Dermis microvascular lymphatic vessel endothelial cell (primary cell): Measurements from ENCODE around the gene TC2N. TPM values are rescaled to one million over a fixed set of nuclear protein-coding genes. Genes with fewer than 3 reads are reported as not detected.
"Not testable (repeated sequence)": the region's sequence is repeated elsewhere in the genome, so short reads cannot be mapped to it uniquely, and the experiment has no call there.

ENCODE experiments used
- DNase-seq, 2 donors: peaks; one replicate each; pipeline versions ENCODE4 v3.0.0 to v3.0.0-alpha.2; 2010; ENCODE audit warnings: low read depth in 2 of 2
- total RNA-seq: library from RNA; depleted of rRNA; stranded (reverse); fragments of >200 nt; gene quantifications from 2 replicates; pipeline ENCODE4 v1.2.1, GENCODE V29; 2014

Gene TC2N
- total RNA-seq, 1 donor from 2014 or later = 7.4 TPM

DNA sequence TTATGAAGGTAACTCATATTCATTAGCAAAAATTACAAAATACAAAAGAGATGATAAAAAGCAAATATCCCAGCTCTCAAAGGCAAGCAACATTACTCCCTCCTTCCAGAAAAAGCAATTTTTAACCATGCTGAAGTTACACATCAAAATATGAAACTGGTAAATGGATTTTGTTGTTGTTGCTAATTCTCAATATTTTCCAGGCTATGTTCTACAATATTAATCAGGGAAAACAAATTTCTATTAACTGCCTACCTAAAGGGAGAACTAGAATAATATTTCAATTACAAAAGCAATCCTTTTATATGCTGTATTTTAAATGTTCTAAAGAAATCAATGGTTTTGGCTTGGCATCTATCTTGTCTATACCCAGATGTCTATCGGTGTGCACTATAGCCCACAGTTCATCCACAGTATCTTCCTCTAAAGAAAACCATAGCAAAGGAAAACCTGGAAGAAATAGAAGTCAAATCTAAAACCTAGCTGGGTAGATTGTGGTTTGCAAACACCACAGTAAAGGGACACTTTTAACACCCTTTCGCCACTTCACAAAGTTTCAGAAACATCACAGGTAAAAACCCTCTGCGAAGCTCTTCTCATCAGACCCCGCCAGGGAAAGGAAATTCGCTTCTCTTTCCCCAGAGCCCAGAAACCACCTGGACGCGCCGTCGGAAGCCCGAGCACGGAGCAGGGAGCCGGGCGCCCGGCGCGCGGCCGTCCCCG, 32.0 kb downstream of the TC2N start:
- DNase-seq = no peak

DNA sequence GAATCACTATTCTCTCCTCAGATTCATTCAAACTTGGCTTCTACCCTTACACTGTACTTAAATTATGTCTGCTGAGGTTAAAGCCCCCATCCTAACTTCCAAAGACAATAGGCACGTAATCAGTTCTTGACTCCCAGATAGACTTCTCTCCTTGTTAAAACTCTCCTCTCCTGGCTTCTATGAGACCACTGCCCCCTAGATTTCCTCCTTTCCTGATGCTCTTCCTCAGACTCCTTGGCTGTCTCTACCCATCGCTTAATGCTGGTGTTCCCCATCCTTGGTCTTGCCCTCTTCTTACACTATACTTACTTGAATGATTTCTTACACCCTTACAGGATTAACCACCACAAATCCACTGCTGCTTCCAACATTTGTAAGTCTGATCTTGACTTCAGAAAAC, 32.8 kb downstream of the TC2N start:
- DNase-seq = no peak

DNA sequence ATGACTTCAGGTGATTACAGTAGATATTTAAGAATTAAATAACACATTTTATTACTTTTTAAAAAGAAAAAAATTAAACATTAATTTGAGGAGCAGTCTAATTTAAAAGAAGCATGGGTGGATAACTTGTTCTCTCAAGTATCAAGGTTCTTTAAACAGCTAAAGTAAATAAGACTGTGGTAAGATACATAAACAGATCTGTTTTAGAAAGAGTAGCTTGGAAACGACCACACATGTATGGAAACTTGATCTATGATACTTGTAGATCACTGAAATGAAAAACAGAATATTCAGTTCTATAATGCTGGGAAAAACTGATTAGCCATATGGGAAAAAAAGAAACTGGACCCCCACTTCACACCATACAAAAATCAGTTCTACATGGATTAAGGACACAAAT, 36.0 kb downstream of the TC2N start:
- DNase-seq = no peak

DNA sequence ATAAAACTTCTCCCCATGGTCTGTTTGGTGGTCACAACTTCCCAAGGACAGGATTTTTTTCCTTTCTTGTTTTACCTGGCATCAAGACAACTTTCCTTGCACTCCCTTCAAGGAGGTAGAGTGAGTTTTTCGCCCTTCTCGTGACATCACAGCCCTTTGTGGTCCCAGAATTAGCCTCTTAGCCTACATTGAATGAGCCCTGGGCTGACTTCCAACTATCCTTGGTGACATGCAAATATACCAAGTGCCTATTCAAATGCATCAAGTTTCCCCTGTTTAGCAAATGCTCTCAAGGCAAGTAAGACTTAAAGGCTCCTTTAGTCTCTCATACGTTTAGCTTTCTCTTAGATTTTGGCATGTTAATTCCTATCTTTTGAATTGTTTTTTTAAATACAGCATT, 36.6 kb downstream of the TC2N start:
- DNase-seq = no peak

DNA sequence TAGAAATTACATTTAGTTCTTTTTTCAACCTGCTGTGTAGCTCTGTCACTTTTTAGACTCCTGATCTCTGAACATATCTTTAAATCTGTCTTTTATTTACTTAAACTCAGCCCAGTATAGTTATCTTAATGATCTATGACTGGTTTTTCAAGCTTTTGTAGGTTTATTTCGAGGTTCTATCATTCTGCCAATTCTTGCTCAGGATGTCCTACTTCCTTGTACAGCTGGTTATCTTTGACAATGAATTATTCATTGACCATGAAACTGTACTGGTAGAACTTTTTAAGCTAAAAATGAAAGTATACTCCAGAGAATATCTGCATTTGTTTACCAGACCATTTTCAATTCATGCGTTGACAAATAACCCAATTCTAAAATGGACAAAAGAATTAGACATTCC, 37.8 kb downstream of the TC2N start:
- no peak for DNase-seq

DNA sequence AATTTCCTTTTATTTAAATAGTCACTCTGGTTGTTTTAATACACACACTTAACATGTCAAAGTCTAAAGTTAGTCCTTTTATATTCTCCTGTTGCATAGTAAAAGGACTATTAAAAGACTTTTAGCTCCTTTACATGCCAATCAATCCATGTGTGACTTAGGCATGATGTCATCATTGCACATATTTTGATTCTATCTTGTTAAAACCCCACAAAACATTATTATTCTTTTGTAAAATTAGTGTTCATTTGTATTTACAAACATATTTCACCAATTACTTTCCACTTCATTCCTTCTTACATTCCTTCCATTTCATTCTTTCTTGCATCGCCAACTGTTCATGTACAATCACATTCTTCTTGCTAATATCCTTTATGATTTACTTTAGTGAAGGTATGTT, 39.6 kb downstream of the TC2N start:
- DNase-seq = no peak

DNA sequence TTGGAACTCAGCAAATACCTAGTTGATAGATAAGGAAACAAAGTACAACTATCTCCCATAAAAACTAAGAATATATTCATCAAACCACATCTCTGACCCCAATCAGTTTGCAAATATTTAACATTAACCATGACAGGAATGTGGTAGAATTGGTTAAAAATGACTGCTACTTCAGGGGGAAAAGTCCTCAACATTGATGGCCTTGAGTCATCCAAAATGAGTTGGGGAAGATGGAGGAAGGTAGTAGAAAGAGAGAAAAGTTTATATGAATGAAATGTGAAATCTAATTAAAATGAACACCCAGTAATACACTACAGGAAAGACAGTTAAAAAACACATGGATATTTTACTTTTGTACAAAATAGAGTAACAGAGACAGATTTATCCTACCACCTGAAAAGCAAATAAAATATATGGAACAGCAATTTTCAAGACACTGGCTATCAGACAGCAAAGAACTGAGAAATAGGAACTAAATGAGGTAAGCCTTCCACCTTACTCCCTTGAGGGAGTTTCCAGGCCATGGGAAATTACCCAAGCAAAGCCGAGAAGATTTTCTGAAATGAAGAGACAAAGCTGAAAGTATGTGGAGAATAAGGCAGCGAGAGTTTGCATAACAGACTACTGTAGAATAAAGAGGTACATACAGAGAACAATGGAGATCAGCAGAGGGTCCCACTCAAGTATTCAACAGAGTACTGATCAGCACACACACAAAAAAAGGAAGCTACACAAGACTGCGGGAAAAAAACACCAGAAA, 49.6 kb downstream of the TC2N start:
- DNase-seq = no peak

DNA sequence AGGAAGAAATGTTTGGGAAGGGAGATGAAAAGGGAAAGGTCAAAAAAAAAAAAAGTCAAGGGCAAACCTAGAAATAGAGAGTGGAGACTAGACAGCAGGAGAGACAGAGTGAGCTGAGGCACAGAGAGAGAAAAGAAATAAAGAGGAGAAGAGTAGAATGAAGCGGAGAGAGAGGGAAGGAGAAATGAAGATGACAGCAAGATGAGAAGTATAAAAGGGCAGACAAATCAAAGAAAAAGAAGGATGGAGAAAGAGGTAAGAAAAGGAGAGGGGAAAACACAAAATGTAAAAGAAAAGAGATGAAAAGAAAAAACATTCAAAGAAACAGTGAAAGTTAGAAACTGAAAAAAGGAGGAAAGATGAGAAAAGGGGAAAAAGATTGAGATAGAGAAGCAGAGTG, 53.0 kb downstream of the TC2N start:
- no peak for DNase-seq

DNA sequence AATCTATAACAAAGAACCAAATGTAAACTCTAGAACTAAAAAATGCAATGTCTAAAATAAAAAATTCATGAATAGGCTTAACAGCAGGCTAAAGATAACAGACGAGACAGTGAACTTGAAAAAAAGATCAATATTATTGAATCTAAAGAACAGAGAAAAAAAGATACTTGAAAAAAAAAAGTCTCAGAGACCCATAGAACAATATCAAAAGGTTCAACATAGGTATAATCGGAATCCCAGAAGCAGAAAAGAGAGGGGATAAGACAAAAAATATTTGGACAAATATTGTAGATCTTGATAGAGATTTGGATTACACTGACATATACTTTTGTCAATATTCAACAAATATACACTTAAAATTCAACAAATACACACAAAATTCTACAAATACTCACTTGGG, 56.6 kb downstream of the TC2N start:
- DNase-seq = no peak

DNA sequence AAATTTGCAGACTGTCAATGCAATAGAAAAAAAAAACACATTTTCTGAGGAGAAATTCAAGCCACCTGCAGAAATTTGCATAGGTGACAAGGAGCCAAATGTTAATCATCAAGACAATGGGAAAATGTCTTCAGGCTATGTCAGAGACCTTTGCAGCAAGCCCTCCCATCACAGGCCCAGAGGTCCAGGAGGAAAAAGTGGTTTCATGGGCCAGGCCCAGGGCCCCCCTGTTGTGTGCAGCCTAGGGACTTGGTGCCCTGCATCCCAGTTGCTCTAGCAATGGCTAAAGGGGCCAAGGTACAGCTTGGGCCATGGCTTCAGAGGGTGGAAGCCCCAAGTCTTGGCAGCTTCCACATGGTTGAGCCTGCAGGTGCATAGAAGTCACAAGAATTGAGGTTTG, 60.6 kb downstream of the TC2N start:
- no peak for DNase-seq

DNA sequence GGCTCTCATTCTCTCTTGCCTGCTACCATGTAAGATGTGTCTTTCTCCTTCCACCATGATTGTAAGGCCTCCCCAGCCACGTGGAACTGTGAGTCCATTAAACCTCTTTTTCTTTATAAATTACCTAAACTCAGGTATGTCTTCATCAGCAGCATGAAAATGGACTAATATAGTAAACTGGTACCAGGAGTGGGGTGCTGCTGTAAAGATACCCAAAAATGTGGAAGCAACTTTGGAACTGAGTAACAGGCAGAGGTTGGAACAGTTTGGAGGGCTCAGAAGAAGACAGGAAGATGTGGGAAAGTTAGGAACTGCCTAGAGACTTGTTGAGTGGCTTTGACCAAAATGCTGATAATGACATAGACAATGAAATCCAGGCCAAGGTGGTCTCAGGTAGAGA, 61.2 kb downstream of the TC2N start:
- not testable (repeated sequence) for DNase-seq

DNA sequence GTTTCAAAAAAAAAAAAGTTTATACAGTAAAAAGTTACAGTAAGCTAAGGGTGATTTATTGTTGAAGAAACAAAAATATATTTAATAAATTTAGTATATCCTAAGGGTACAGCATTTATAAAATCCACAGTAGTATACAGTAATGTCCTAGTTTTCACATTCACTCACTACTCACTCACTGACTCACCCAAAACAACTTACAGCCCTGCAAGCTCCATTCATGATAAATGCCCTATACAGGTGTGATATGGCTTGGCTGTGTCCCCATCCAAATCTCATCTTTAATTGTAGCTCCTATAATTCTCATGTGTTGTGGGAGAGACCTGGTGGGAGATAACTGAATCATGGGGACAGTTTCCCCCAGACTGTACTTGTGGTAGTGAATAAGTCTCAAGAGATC, 61.7 kb downstream of the TC2N start:
- no peak for DNase-seq

DNA sequence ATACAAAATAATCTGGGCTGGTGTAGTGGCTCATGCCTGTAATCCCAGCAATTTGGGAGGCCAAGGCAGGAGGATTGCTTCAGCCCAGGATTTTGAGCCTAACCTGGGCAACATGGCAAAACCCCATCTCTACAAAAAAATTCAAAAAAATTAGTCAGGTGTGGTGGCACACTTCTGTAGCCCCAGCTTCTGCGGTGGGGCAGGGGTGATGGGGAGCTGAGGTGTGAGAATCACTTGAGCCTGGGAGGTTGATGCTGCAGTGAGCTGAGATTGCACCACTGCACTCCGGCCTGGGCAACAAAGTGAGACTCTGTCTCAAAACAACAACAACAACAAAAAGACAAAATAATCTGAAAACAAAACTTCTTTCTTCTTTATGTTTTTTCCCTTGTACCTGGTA, 66.0 kb downstream of the TC2N start:
- no peak for DNase-seq

DNA sequence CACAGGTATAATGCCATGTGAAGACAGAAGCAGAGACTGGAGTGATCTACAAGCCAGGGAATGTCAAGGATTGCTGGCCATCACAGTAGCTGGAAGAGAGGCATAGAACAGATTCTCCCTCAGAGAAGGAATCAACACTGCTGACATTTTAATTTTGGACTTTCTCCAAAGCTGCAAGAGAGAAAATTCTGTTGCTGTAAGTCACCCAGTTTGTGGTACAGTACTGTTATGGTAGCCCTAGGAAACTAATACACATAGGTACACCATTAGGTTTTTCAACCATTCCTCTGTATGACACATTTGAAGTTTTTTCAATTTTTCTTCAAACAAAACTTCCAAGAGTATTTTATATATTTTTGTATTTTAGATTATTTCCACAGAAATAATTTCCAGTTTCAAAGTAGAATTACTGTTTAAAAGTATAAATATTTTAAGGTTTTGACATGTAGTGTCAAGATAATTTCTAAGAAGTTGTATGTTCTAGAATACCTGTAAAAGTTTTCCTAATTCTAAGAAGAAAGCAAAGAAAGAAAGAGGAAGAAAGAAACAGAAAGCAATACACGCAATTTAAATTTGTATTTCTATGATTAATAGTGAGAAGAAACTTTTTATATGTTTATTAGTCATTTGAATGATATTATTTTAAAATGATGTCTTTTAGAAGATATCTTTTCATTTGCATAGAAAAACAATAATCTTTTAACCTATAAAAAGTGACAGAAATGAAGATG, 70.6 kb downstream of the TC2N start:
- DNase-seq = no peak

DNA sequence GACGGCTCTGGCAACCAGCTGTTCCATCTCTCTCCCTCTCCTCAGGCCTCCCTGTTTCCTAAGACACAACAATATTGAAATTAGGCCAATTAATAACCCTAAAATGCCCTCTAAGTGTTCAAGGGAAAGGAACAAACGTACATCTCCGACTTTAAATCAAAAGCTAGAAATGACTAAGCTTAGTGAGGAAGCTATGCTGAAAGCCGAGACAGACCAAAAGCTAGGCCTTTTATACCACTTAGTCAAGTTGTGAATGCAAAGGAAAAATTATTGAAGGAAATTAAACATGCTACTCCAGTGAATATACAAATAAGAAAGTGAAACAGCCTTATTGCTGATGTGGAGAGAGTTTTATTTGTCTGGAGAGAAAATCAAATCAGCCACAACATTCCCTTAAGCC, 73.6 kb downstream of the TC2N start:
- DNase-seq = no peak

DNA sequence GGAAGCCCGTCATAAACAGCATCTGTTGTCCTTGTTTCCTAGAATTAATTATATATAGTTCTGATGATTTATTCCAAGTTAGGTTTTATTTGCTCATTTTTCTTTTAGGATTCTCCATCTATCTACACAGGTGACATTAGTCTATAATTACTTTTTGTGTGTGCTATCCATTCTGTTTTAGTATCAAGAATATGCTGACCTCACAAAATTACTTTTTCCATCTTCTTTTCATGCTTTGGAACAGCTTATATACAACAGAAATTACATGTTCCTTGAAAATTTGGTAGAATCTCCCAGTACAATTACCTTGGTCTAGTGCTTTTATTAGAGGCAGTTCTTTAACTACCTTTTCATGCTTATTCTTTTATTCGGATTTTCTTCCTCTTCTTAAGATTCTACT, 81.1 kb downstream of the TC2N start:
- no peak for DNase-seq

DNA sequence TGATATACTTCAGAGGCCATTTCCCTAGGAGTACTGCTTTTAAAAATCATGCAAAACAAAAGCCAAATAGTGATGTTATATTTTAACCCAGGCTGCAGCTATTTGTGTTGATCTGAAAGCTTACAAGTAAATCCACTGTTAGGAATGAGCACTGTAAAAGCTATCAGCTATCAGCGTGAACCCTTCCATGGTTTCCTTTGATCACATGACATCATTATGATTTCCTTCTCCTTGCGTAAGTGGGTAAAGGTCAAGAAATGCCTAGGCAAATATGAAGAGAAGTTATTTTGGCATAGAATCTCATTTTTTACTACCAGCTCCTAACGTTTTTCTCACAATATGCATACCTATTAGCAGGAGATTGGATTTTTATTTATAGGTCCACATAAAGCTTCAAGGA, 86.9 kb downstream of the TC2N start:
- no peak for DNase-seq

DNA sequence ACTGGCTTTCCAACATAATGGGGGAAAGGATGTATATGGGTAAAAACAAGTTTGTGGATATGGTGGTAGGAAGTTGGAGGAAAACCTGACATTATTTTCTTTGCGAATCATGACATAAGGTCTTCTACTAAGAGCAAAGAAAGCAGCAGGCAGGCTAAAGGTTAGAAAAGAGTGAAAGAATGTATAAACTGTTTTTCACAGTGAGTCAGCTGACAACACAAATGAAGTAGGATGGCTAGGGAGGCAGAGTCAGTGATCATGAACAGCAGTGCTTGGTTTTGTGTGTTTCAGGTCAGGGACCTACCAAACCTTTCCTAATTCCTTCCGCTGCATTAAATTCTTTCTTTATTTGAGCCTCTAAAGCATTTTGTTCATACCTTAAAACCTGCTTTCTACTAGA, 89.1 kb downstream of the TC2N start:
- DNase-seq = no peak

DNA sequence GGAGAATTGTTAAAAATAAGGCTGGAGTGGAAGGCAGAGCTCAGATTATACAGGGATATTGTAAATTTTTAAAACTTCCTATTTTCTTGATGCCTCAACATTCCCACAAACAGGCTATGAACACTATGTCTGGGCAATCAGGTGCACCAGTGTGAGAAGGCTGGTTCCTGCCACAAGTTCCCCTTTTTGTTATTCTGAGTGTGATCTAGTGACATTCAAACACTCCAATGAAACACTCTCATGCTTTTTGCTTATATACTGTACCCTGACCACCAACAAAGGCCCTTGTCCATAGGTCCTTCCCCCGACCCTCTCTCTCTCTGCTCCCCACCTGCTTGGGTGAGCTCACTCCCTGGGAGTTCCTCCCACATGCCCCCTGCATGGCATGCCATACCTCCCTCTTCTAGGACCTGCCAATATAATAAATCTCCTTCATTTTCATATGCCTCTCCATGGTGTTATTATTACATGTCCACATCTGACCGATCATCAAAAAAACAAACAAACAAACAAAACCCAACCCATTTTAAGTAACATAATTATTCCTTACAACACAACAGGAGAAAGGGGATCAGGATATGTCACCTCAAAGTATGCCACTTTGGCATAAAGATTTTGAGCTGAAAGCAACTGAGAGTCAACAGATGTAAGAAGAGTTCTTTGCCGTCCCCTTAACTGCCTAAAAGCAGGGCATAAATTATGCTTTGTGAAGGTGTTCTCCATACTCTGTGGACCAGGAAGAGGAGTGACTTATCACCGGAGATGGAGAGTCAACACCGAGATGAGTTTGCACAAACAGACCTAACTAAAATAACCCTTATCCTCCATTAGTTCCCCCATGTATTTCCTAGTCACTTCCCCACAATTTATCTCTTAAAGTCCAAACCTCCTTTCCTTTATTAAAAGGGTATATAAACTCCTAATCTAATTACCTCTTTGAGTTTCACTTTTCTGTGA, 92.9 kb downstream of the TC2N start:
- no peak for DNase-seq

DNA sequence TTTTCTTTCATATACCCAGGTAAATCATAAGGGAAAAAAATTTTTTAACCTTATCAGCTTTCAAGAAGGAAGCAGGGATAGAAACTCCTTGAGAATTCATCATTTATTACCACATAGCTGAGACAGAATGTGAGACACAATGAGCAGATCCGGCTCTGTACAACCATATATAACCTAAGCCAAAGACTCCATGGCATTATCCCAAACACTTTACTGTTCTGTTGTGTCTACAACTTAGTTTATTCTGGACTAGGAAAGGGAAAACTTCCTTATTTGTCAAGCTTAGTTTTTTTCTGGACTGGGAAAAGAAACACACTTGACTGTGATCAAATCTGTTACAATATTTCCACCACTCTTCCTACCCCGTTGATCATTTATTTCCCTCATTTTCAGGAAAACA, 97.2 kb downstream of the TC2N start:
- DNase-seq = no peak

DNA sequence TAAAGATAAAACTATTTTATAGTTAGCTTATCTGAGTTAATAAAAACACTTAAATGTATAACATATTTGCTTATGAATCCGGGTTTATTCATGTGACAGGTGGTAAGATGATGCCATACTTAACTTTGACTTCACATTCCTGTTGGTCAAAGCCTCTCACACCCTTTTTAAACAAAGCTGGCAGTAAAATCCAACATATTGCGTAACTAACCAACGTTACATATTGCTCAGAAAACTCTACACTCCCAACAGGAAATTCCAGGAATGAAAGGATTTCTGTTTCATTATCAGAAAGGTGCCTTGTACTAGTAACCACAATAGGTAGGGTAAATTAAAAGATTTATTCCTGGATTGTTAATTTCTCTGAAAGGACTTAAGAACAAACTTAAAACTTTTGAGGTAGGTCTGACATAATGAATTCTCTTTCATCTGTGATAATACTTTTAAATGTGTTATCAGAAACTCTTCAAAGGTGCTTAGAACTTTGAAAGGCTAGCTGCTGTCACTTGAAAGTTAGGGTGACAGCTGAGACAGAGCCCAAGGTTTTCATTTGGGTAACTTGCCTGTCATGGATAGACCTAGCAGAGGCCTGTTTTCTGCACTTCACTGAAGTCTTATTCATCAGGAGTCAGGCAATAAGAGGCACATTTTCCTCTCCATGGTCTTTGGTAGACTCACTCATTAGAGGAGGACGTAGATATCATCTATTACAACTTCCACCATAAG, 111.6 kb downstream of the TC2N start:
- DNase-seq = peak; percentile 25 to 69
